GM18517 (cell line): ENCODE data around the gene APBA1.
A peak's percentile ranks its signal among the peaks of the same experiment; 100 is the strongest.

Experiments used
- ATAC-seq: cut with Tn5 transposase; IDR thresholded peaks from one replicate; pipeline ENCODE4 v1.9.1; 2021; ENCODE audit warnings: mild to moderate bottlenecking, moderate library complexity; ENCODE audit not compliant: unreplicated experiment

APBA1 gene

DNA sequence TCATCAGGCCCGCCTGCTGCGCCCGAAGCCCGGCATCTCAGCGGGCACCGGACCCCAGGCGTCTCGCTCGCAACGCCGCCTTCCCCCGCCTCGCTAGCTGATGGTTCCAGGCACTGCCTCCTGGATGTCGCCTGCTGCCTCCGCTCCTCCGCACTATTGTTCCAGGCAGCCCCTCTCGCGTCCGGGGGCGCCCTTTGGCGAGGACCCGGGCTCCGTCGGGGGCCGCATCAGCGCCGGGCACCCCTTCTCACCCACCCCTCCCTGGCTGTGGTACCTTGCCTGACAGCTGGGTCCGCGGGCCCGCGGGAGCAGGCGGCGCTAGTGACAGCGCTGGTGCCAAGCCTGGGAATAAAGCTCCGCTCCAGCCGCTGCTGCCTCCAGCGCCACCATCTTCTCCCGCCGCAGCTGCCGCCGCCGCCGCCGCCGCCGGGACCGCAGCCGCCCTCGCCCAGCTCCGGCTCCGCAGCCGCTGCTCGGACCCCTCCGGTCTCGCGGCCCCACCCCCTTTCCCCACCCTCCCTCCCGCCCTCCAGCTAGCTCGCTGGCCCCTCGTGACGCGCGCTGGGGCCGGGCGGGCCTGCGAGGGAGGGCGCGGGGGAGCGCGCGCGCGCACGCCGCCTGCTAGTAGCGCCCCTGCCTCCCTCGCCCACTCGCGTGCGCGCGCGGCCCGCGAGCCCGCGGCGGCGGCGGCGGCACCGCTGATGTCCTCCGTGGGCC is at the start of gene APBA1:
Gene APBA1 (minus strand): TSS at position 493 of the 717 bp plus-strand sequence.
- ATAC-seq = peak; percentile 24

DNA sequence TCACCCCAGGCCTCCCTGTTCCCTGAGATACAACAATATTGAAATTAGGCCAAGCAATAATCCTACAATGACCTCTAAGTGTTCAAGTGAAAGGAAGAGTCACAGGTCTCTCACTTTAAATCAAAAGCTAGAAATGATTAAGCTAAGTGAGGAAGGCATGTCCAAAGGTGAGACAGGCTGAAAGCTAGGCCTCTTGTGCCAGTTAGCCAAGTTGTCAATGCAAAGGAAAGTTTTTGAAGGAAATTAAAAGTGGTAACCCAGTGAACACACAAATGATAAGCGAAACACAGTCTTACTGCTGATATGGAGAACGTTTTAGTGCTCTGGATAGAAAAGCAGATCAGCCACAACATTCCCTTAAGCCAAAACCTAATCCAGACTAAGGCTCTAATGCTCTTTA is 47.8 kb upstream of the APBA1 start:
- no peak for ATAC-seq

DNA sequence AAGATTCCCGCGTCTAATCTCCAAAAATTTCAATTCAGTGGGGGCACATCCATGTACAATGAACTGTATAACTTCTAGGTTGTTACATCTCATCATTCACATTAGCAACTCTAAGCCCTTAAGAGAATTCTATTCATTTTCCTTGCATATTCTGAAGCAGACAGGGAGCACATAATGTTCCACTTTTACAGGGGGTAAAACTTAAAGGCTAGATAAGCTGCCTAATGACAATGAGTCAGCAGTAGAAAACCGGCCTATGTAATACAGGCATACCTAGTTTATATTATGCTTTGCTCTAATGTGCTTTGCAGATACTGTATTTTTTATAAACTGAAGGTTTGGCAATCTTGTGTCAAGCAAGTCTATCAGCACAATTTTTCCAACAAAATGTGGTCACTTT is 47.2 kb upstream of the APBA1 start:
- ATAC-seq = no peak

DNA sequence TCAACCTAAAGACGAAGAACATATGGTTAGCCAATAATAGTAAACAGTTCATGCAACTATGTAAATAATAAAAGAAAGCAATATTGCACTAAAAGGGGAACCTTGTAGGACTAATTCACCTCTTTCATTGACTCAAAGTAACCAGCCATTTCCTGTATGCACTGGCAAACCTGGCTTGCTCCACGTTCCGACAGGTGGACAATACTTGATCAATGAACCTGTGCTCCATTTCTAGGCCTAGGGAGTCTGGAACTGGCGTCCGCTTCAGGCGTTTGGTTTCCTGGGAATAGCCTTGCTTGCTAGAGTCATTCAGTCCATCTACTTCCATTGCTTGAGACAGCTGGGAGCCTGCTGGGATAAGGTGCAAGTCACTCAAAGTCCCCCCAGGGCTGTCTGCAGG is 46.0 kb upstream of the APBA1 start:
- no peak for ATAC-seq

DNA sequence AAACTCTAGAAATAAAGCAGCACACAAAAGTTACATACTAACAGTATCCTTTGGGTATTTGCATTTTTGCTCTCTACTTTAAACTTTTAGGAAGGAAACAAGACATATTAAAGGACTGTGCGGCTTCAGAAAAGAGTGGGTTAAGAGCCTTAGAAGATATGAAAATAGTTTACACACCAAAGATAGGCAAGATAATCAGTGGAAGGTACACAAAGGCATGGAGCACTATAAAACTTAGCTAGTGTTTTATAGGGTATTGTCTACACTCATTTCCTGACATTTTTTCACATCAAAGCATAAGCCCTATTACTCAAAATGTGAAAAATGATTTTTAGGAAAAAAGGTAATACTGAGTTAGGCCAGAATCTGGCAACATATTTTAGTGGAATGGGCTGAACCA is 43.7 kb upstream of the APBA1 start:
- no peak for ATAC-seq

DNA sequence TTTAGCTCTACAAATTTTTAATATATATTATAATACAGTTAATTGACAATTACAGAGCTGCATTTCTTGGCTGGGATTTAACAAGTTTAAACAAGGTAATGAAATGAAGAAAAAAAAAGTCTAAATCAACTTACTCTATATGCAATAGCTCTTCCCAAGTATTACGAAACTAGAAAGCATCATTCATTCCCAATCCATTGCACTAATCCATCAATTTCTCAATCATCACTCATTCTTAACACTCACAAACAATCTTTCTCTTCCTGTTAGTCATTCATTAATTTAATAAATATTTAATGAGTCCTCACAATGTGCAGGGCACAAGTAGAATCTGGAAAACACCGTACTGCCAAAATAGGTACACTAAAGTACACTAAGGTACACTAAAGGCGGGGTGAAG is 42.9 kb upstream of the APBA1 start:
- ATAC-seq = no peak

DNA sequence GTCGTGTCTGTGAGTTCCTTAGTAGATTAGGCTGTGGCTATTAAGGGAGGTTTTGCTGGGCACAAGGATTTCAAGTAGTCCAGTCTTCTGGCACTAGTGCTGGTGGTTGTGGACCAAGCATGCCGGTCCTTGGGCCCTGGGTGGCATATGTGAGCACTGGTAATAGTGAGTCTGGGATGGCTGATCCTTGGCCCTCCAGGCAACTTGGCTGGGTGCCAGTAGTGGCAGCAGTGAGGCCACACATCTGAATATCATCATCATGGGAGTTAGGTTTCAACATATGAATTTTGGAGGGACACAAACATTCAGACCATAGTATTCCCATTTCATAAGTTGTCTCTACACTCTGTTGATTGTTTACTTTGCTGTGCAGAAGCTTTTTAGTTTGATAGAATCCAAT is 25.3 kb upstream of the APBA1 start:
- ATAC-seq = no peak

DNA sequence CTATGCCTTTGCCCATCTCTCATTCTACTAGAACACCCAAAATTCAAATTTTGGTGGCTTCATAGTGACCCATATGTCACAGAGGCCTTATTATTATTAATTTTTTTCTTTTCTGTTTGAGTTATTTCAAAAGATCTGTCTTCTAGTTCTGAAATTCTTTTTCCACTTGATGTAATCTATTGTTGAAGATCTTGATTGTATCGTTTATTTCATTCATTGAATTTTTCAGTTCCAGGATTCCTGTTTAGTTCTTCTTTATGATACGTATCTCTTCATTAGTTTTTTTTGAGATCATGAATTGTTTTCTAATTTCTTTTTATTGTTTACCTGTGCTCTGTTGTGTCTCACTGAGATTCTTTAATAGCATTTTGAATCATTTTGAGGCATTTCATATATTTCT is 24.6 kb upstream of the APBA1 start:
- no peak for ATAC-seq

DNA sequence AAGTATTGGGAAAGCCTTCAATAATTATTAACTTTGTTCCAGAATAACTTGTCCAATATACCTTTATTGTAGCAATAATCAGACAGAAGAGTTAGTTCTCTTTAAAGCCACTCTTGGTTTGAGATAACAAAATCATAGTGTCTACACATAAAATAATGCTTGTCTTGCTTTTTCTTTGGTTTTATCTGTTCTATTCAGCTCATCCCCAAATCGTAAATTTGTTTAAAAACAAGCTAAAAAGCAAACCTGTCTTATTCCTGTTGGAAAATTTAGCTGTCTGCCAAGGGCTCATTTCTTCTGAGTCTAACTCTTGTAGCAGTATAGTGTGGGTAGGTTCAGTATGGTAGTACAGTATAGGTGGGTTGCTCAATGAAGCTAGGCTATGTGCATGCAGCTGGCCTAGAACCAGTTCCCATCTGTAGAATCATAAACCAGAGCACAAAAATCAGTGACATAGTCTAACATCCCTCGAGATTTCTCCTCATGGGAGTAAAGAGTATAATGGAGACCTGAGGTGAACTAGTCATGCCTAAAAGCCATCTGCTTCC is 17.9 kb upstream of the APBA1 start:
- ATAC-seq = no peak

DNA sequence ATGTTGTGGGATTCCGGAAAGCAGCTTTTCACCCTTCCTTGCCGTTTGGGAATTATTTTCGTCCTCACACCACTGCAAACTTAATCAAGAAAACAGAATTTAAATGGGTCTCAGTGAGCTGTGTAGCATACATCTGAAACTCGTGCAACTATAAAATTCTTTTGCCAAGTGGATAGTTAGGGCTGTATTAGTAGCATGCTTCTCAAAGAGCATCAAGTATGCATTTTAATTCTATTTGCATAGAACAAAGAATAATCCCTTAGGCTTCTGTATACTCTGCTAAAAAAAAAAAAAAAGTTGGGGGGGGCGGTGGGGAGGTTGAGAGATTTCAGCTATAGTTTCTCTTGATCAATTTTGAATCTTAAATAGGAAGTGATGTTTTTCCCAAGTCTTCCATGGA is 11.8 kb upstream of the APBA1 start:
- no peak for ATAC-seq

DNA sequence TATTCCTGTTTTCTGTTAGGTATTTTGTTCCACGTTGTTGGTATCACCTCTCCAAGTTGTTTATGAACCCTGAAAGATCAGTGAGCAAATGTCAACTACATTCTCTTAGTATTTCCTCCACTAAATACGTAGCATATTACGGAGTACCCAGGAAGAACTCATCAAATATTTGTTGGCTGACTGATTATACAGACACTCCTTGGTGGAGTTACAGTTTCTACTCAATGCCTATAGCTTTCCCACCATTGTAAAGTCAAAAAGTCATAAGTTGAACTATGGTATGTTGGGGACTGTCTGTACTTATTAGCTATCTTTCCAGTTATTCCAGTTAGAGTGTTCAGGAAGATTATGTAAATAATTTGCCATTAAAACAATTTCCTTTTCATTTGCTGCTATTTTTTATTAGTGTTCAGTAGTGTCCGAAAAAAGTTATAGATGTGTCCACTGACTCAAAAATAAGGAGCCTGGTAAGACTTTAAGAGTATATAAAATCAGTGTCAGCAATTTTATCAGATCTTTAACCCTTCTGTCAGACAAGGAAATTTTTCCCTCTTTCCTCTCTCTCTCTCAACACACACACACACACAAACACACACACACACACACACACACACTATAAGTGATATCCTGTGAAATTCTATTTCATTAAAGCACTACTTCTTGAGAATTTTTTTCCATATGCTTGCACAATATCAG is 6.8 kb upstream of the APBA1 start:
- ATAC-seq = no peak

DNA sequence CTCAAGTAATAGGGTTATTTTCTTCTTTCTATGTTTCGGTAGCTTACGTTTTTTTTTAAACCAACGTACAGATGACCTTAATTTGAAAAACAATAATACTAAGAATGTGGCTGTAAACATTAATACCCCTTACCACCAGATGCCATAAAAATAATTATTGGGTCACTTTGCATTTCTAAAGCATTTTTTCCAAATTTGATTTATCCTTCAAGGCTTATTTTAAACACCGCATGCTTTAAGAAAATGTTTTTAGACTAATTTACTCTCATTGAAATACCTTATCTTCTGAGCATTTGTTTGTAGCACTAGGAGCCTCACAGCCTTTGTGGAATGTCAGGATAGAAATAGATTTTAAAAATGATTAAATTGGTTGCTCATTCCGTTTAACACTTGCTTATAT is 5.8 kb upstream of the APBA1 start:
- no peak for ATAC-seq

DNA sequence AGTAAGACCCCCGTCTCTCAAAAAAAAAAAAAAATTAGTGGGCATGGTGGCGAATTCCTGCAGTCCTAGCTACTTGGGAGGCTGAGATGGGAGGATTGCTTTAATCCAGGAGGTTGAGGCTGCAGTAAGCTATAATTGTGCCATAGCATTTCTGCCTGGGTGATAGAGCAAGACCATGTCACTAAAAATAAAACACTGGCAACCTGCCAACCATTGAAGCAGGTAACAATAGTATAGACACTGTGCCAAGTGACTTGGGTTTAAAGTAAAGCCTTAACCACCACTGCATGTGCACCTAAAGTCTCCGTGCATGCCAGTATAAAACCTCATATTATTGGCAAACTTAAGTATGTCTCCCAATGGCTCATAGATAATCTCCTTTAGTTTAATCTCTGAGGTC is 3.4 kb upstream of the APBA1 start:
- ATAC-seq = no peak

DNA sequence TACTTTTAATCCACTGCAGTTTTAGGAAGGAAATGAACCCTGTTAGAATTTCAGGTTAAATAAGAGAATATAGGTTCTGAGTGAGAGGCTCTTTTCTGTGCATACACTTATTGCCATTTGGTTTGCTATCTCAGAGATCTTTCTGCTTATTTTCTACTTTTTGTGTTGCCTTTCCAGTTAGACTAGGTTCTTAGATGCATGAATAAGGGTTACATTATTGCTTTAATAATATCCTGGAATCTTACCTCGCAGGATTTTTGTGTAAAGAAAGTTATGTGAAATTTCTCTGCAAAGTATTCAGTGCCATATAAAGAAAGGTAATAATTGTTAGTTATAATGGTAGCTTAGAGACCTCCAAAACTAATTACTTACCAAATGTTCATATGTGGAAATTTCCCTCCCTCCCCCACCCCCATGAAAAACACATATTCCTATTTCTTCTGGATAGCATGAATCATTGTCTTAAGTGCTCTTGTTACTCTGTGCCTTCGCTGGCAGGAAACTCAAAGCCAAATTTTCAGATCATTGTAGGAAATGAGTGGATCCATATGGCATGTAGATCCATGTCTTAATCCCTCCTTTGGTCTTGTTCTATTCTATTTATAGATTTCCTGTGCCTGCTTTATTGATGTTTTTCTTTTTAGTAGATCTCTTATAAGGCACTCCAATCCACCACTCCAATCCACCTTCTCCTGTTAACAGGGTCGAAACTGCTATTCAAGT is 2.7 kb upstream of the APBA1 start:
- ATAC-seq = no peak

DNA sequence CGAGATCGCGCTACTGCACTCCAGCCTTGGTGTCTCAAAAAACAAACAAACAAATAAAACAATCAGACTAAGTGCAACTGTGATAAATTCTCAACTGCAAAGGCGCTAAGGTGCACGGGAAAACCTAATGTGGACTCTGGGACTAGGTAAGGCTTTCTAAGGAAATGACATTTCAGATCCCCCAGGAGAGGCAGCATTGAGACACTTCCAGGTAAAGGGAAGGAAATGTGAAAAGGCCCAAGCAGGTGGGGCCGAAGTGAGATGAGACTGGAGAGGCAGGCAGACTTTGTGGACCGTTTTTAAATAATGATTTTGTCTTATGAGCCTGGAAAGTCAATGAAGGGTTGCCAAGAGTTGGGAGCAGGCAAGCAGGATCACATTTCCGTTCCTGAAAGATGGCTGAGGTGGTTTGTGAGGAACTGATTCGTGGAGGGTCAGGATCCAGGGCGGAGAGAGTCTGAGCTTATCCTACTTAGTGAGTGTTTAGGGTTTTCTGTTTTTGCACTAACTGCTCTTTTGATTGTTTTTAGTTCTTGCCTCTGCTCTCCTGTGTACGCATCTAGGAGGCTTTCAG is 2.0 kb upstream of the APBA1 start:
- ATAC-seq = no peak

DNA sequence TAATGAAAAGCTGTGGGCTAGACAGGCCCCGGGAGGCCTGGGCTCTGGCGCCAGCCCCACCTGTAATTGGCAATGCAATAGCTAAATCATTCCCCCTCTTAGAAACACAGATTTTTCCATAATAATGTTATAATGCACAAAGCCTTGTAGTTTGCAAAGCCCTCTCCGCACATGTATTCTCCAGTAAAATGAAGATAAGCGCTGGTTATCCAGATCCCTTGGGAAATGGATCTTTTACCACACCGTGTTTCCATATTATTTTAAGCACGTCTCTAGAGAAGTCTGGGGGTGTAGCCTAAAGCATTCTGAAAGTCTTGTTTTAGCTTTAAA is 1.1 kb upstream of the APBA1 start:
- ATAC-seq = no peak

DNA sequence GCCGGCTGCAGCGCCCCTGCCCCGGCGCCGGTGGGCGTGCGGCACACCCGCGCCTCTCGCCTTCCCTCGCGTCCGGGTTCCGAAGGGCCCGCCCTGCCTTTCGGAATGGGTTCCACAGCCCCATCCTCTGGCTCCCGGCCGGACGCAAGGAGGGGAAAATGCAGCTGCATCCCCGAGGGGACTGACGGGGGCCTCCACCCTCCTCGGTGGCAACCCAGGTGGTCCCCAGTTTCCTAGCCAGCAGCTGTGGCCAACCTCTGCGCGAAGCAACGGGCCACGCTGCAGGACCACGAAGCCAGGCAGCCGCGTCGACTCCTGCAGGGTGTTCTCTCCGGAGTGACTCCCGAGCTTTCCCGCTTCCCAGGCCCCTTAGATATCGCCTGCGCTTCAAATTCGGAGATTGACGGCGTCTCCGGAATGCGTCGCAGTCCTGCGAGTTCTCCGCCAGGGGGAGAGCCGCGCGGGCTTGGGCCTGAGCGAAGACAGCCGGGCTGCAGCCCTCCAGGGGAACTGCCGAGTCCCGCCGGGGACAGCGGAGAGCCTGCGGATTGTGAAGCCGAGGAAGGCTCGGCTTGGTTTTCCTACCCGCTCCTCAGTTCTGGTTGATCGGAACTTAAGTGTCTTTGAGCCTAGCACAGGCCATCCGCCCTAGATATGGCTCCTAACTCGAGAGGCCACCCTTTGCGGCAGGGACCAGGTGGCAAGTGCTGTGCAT is 582 bp upstream of the APBA1 start:
- peak; percentile 90 for ATAC-seq

DNA sequence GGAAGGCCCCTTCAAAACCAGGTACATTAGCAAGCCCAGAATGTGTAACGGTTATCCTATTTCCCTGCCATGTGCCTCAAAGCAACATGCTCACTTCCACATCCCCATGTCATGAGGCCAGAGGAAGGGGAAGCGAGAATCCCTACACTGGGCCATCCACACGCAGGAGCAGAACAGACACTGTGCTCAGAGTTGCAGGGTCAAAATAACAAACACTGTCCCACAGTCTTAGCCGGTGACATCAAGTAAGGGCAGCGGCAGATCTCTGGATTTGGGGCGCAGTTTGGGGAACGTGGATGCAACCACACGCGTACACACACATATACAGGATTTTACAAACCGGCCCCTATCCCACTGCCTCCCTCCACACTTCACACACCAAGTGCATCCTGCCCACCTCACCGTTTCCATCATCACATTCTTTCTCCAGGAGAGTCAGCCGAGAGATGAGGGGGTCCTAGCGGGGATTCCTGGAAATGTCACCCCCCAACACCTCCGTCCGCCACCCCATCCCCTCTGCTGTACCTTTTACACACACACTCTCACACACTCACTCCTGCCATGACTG is 776 bp downstream of the APBA1 start:
- no peak for ATAC-seq

DNA sequence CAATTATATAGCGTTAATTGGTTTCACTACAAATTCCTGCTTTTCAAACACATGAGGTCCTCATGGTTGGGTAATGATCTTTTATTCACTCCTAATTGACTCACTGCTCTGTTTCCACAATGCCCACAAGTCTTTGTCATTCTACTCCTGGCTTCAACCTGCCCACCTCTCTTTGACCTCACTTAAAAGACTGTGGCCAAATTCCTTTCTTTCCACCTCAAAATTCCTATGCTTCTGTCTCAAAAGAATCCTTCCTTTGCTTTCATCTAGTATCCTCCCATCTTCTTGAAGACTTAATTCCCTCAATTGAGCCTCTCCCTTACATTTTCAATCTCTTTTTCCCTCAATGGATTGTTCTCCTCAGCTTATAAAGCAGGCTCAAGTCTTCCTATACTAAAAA is 4.9 kb downstream of the APBA1 start:
- no peak for ATAC-seq

DNA sequence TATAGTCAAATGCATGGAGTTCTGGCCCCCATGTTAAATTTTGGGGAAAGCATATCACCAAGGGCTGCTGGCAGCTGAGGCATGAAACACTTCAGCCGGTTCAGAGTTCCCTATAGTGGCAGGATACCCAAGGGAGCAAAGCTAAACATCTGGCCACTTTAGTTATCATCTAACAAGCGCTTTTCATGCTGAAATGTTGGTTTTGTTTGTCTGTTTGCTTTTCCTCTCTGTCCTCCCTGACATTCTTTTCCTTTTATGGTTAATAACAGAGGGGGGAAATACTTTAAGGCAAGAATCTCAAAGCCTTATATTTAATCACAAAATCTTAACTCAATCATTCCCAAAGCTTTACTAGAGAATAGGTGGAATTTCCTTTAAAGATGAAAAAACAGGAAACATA is 11.9 kb downstream of the APBA1 start:
- ATAC-seq = no peak
